H9 (cell line): ENCODE results near the gene METAP2. TPM values are rescaled to one million over a fixed set of nuclear protein-coding genes. Genes with fewer than 3 reads are reported as not detected.

ENCODE experiments used
- DNase-seq: peaks from one replicate; pipeline ENCODE4 v3.0.0-alpha.2; 2017
- H2AFZ ChIP-seq: one replicate; pipeline ENCODE4 v1.6.1; 2013; ENCODE audit warnings: mild to moderate bottlenecking, low read length, control low read depth, moderate library complexity
- H2AK5ac ChIP-seq: 2 replicates; pipeline ENCODE4 v1.6.1; 2013; ENCODE audit warnings: low read length, control low read depth, mixed read lengths; ENCODE audit not compliant: insufficient read length
- H2BK120ac ChIP-seq: one replicate; pipeline ENCODE4 v1.6.1; 2013; ENCODE audit warnings: low read depth, mild to moderate bottlenecking, low read length, control low read depth, inconsistent platforms; ENCODE audit not compliant: poor library complexity, severe bottlenecking
- H2BK12ac ChIP-seq: 2 replicates; pipeline ENCODE4 v1.6.1; 2013; ENCODE audit warnings: low read length, control low read depth, mixed read lengths, low read depth; ENCODE audit not compliant: insufficient read length
- H2BK15ac ChIP-seq: 2 replicates; pipeline ENCODE4 v1.6.1; 2013; ENCODE audit warnings: low read depth, low read length, control low read depth
- H2BK20ac ChIP-seq: one replicate; pipeline ENCODE4 v1.6.1; 2013; ENCODE audit warnings: low read depth, mild to moderate bottlenecking, low read length, control low read depth, inconsistent platforms; ENCODE audit not compliant: poor library complexity, severe bottlenecking
- H2BK5ac ChIP-seq: 2 replicates; pipeline ENCODE4 v1.6.1; 2013; ENCODE audit warnings: low read length, control low read depth, mixed read lengths; ENCODE audit not compliant: insufficient read length
- H3K14ac ChIP-seq: 2 replicates; pipeline ENCODE4 v1.6.1; 2013; ENCODE audit warnings: low read length, control low read depth; ENCODE audit not compliant: insufficient read depth
- H3K18ac ChIP-seq: 2 replicates; pipeline ENCODE4 v1.6.1; 2013; ENCODE audit warnings: low read depth, mild to moderate bottlenecking, mixed read lengths, low read length, control low read depth; ENCODE audit not compliant: insufficient read length
- H3K23ac ChIP-seq: 2 replicates; pipeline ENCODE4 v1.6.1; 2013; ENCODE audit warnings: low read length, control low read depth, mixed read lengths, low read depth; ENCODE audit not compliant: insufficient read length
- H3K23me2 ChIP-seq: 2 replicates; pipeline ENCODE4 v1.6.1; 2013; ENCODE audit warnings: low read depth, mild to moderate bottlenecking, mixed read lengths, low read length, control low read depth; ENCODE audit not compliant: insufficient read length, poor library complexity, severe bottlenecking
- H3K27ac ChIP-seq: 2 replicates; pipeline ENCODE4 v1.5.1; 2013; ENCODE audit warnings: low read length, control low read depth, mixed read lengths, low read depth; ENCODE audit not compliant: insufficient read length
- H3K27me3 ChIP-seq: 2 replicates; pipeline ENCODE4 v1.6.1; 2013; ENCODE audit warnings: low read length, control low read depth, inconsistent platforms; ENCODE audit not compliant: insufficient read depth
- H3K4ac ChIP-seq: 2 replicates; pipeline ENCODE4 v1.6.1; 2013; ENCODE audit warnings: low read depth, mild to moderate bottlenecking, control low read depth, inconsistent platforms, low read length, moderate library complexity
- H3K4me1 ChIP-seq: 2 replicates; pipeline ENCODE4 v1.6.1; 2013; ENCODE audit warnings: low read length, control low read depth, inconsistent platforms; ENCODE audit not compliant: insufficient read depth
- H3K4me2 ChIP-seq: 2 replicates; pipeline ENCODE4 v1.6.1; 2013; ENCODE audit warnings: low read length, control low read depth, mixed read lengths; ENCODE audit not compliant: insufficient read length, insufficient read depth
- H3K56ac ChIP-seq: 2 replicates; pipeline ENCODE4 v1.6.1; 2013; ENCODE audit warnings: low read depth, mild to moderate bottlenecking, mixed read lengths, low read length, control low read depth; ENCODE audit not compliant: insufficient read length
- H3K79me1 ChIP-seq: 2 replicates; pipeline ENCODE4 v1.6.1; 2013; ENCODE audit warnings: low read depth, mild to moderate bottlenecking, moderate library complexity, low read length, control low read depth, inconsistent platforms; ENCODE audit not compliant: insufficient read depth, poor library complexity, severe bottlenecking
- H3K79me2 ChIP-seq: 2 replicates; pipeline ENCODE4 v1.6.1; 2013; ENCODE audit warnings: low read length, control low read depth, inconsistent platforms; ENCODE audit not compliant: insufficient read depth
- H3K9ac ChIP-seq: 2 replicates; pipeline ENCODE4 v1.6.1; 2013; ENCODE audit warnings: low read length, control low read depth, mixed read lengths; ENCODE audit not compliant: insufficient read length; ENCODE audit errors: extremely low read depth
- H3K9me3 ChIP-seq: one replicate; pipeline ENCODE4 v1.6.1; 2013; ENCODE audit warnings: low read depth, low read length, inconsistent platforms; ENCODE audit not compliant: control insufficient read depth
- H3T11ph ChIP-seq: one replicate; pipeline ENCODE4 v1.6.1; 2013; ENCODE audit warnings: mild to moderate bottlenecking, low read length, control low read depth, inconsistent platforms
- H4K20me1 ChIP-seq: one replicate; pipeline ENCODE4 v1.6.1; 2013; ENCODE audit not compliant: control insufficient read depth, insufficient read length, insufficient read depth
- H4K5ac ChIP-seq: 2 replicates; pipeline ENCODE4 v1.6.1; 2013; ENCODE audit warnings: low read depth, mild to moderate bottlenecking, mixed read lengths, low read length, control low read depth; ENCODE audit not compliant: insufficient read length
- H4K8ac ChIP-seq: replicated peaks from 2 replicates; pipeline ENCODE4 v1.6.1; 2013; ENCODE audit warnings: low read length, control low read depth, mixed read lengths, low read depth; ENCODE audit not compliant: insufficient read length
- H4K91ac ChIP-seq: 2 replicates; pipeline ENCODE4 v1.6.1; 2013; ENCODE audit warnings: low read depth, mild to moderate bottlenecking, moderate library complexity, mixed read lengths, low read length, control low read depth; ENCODE audit not compliant: insufficient read length
- H3K27ac Mint-ChIP-seq, 3 experiments: 2 replicates in 2 of 3; 3 replicates in 1 of 3; pipeline ENCODE4 v1.8.0; 2020 to 2021; ENCODE audit warnings: mixed read lengths in 3 of 3, mild to moderate bottlenecking in 1 of 3, moderate library complexity in 1 of 3
- H3K27me3 Mint-ChIP-seq: 2 replicates; pipeline ENCODE4 v1.8.0; 2021; ENCODE audit warnings: low read depth, mild to moderate bottlenecking, moderate library complexity, mixed read lengths
- H3K36me3 Mint-ChIP-seq, 3 experiments: 2 replicates in 2 of 3; 3 replicates in 1 of 3; pipeline ENCODE4 v1.8.0; 2020 to 2021; ENCODE audit warnings: low read depth in 3 of 3, mixed read lengths in 3 of 3; ENCODE audit not compliant: insufficient read depth in 1 of 3
- H3K4me1 Mint-ChIP-seq, 2 experiments: 2 replicates each; pipeline ENCODE4 v1.8.0; 2020; ENCODE audit warnings: mixed read lengths in 2 of 2
- H3K4me3 Mint-ChIP-seq, 2 experiments: 2 replicates in 1 of 2; 3 replicates in 1 of 2; pipeline ENCODE4 v1.8.0; 2020 to 2021; ENCODE audit warnings: mild to moderate bottlenecking in 2 of 2, mixed read lengths in 2 of 2, moderate library complexity in 1 of 2
- H3K9me3 Mint-ChIP-seq, 2 experiments: 2 replicates in 1 of 2; 3 replicates in 1 of 2; pipeline ENCODE4 v1.8.0; 2020; ENCODE audit warnings: mild to moderate bottlenecking in 2 of 2, mixed read lengths in 2 of 2, moderate library complexity in 1 of 2
- WGBS: extraction: QIAGEN DNeasy Blood & Tissue Kit; methylation state at CpG from one replicate; pipeline ENCODE4 v1.1.7; 2013; ENCODE audit warnings: missing lambda C conversion rate, low lambda C conversion rate, mixed read lengths; ENCODE audit not compliant: insufficient read length; ENCODE audit errors: extremely low coverage; 5-methylcytosine and 5-hydroxymethylcytosine counted together
- total RNA-seq: library from RNA; stranded (reverse); gene quantifications from 2 replicates; pipeline ENCODE4 v1.2.1, GENCODE V29; 2021
- TF ChIP-seq, protein P1 (sequence below): fragments of 200-600 bp; sonication (generic); conservative IDR thresholded peaks from 3 replicates; pipeline ENCODE4 v1.8.0; 2021; ENCODE audit warnings: antibody characterized with exemption, mild to moderate bottlenecking

Gene METAP2
- total RNA-seq, 1 experiment from 2014 or later, result 140 TPM

DNA sequence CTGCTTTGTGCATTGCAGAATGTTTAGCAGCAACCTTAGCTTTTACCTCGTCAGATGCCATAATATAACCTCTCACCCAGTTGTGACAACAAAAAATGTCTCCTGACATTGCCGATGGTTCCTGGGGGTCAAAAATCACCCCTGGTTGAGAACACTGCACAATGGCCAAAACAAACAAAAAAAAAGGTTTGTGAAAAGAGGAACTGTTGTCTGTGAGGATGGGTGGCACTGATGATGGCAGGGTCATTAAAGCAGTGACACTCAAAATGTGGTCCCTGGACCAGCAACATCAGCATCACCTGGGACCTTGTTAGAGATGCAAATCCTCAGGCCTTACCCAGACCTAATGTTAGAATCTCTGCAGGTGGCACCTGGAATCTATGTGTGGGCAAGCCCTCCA is 36.4 kb upstream of the METAP2 start:
- H2BK15ac ChIP-seq, result no peak overlapping the region
- H4K8ac ChIP-seq, result no peak overlapping the region
- H3K27ac ChIP-seq, result no peak overlapping the region
- no peaks in the 10 kb centered on the region for H3K23me2 ChIP-seq
- no peak overlapping the region for H3K56ac ChIP-seq
- no peak overlapping the region for H2BK12ac ChIP-seq
- no peak overlapping the region for H3K4me2 ChIP-seq
- no CpG with 5 or more reads among the region's 2 CpGs for WGBS
- H3K14ac ChIP-seq, result no peak overlapping the region
- no peak overlapping the region for H3K27ac Mint-ChIP-seq
- no peak overlapping the region for H4K91ac ChIP-seq
- H4K20me1 ChIP-seq, result no peaks in the 10 kb centered on the region
- no peak overlapping the region for H3K18ac ChIP-seq
- no peaks in the 10 kb centered on the region for H3K27me3 ChIP-seq
- no peak for DNase-seq
- H3K9me3 Mint-ChIP-seq, result no peaks in the 10 kb centered on the region
- H4K5ac ChIP-seq, result no peak overlapping the region
- H3K9ac ChIP-seq, result no peak overlapping the region
- no peaks in the 10 kb centered on the region for H3K36me3 Mint-ChIP-seq
- no peak overlapping the region for H2AFZ ChIP-seq
- H3K79me2 ChIP-seq, result no peaks in the 10 kb centered on the region
- no peak overlapping the region for H2AK5ac ChIP-seq
- TF ChIP-seq, protein P1, sequence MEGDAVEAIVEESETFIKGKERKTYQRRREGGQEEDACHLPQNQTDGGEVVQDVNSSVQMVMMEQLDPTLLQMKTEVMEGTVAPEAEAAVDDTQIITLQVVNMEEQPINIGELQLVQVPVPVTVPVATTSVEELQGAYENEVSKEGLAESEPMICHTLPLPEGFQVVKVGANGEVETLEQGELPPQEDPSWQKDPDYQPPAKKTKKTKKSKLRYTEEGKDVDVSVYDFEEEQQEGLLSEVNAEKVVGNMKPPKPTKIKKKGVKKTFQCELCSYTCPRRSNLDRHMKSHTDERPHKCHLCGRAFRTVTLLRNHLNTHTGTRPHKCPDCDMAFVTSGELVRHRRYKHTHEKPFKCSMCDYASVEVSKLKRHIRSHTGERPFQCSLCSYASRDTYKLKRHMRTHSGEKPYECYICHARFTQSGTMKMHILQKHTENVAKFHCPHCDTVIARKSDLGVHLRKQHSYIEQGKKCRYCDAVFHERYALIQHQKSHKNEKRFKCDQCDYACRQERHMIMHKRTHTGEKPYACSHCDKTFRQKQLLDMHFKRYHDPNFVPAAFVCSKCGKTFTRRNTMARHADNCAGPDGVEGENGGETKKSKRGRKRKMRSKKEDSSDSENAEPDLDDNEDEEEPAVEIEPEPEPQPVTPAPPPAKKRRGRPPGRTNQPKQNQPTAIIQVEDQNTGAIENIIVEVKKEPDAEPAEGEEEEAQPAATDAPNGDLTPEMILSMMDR, result no peak
- H3T11ph ChIP-seq, result no peak overlapping the region
- no peak overlapping the region for H3K4me3 Mint-ChIP-seq
- H3K9me3 ChIP-seq, result no peaks in the 10 kb centered on the region
- H3K4ac ChIP-seq, result no peak overlapping the region
- no peak overlapping the region for H3K23ac ChIP-seq
- H3K4me1 Mint-ChIP-seq, result 0 out of 4 replicates have a peak, but pooled peaks cover 0 to 2% of the 10 kb centered on the region in 2 experiments
- H2BK20ac ChIP-seq, result no peak overlapping the region
- no peak overlapping the region for H2BK120ac ChIP-seq
- H3K79me1 ChIP-seq, result no peaks in the 10 kb centered on the region
- H2BK5ac ChIP-seq, result no peak overlapping the region
- no peaks in the 10 kb centered on the region for H3K4me1 ChIP-seq
- H3K27me3 Mint-ChIP-seq, result no peaks in the 10 kb centered on the region
